Osteoblast (primary cell): ENCODE data around the gene CGNL1. TPM values are rescaled to one million over a fixed set of nuclear protein-coding genes. Genes with fewer than 3 reads are reported as not detected.

ENCODE experiments used
- DNase-seq: peaks from one replicate; pipeline ENCODE4 v3.0.0; 2011; ENCODE audit warnings: low spot score, mixed read lengths; ENCODE audit not compliant: insufficient read length; ENCODE audit errors: missing footprints
- H2AFZ ChIP-seq: 2 replicates; pipeline ENCODE4 v1.6.0; 2011; ENCODE audit warnings: mild to moderate bottlenecking, low read length
- H3K27ac ChIP-seq: 2 replicates; pipeline ENCODE4 v1.5.1; 2011; ENCODE audit warnings: mild to moderate bottlenecking, low read depth, low read length, moderate library complexity
- H3K27me3 ChIP-seq: 2 replicates; pipeline ENCODE4 v1.6.0; 2012; ENCODE audit warnings: mild to moderate bottlenecking, control low read depth, inconsistent platforms, low read length, moderate library complexity; ENCODE audit not compliant: insufficient read depth
- H3K36me3 ChIP-seq: 2 replicates; pipeline ENCODE4 v1.5.1; 2011; ENCODE audit warnings: mild to moderate bottlenecking, low read length, control low read depth, moderate library complexity; ENCODE audit not compliant: insufficient read depth
- H3K4me1 ChIP-seq: 2 replicates; pipeline ENCODE4 v1.5.1; 2011; ENCODE audit warnings: mild to moderate bottlenecking, low read length, control low read depth, moderate library complexity; ENCODE audit not compliant: insufficient read depth
- H3K4me2 ChIP-seq: 2 replicates; pipeline ENCODE4 v1.6.0; 2011; ENCODE audit warnings: mild to moderate bottlenecking, low read length; ENCODE audit not compliant: insufficient read depth
- H3K4me3 ChIP-seq: fragments of 200-600 bp; sonication (generic); 3 replicates; pipeline ENCODE4 v1.5.1; 2012; ENCODE audit warnings: mild to moderate bottlenecking, low read length, inconsistent platforms; ENCODE audit not compliant: insufficient read depth
- H3K79me2 ChIP-seq: 2 replicates; pipeline ENCODE4 v1.6.0; 2012; ENCODE audit warnings: mild to moderate bottlenecking, low read length, control low read depth, inconsistent platforms; ENCODE audit not compliant: insufficient read depth
- H3K9me3 ChIP-seq: 2 replicates; pipeline ENCODE4 v1.5.1; 2011; ENCODE audit warnings: low read depth, low read length, control low read depth
- H4K20me1 ChIP-seq: 2 replicates; pipeline ENCODE4 v1.6.0; 2012; ENCODE audit warnings: mild to moderate bottlenecking, low read length, control low read depth; ENCODE audit not compliant: insufficient read depth
- total RNA-seq: library from RNA; depleted of rRNA; stranded (reverse); fragments of >200 nt; gene quantifications from 2 replicates; pipeline ENCODE4 v1.2.3, GENCODE V29; 2012
- TF ChIP-seq, protein P1 (sequence below): IDR thresholded peaks from 2 replicates; pipeline ENCODE4 v1.5.1; 2011; ENCODE audit warnings: mild to moderate bottlenecking, low read depth, low read length, moderate library complexity; ENCODE audit errors: extremely low read depth

CGNL1 gene
- total RNA-seq, 1 donor, result 1.1 TPM

DNA sequence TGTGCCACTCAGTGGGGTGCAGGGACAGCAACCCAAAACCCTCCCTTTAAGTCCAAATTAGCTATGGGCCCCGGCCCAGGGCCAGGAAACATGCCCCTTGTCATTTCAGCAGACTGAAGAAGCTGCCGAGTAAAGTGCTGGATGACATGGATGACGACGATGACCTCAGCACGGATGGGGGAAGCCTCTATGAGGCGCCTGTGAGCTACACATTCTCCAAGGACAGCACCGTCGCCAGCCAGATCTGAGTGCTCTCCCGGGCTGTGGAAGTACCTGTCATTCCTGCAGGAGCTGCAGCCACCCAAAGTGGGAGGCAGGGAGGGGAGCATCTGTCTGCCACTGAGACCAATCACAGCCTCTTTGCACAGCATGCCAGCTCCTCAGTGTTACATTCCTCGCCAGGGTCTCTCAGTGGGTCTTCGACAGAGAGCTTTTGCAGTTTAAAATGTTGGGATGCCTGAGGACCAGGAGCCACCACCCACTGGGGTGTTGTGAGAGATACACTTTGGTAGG, 171.0 kb downstream of the CGNL1 start:
- Histone ChIP-seq H2AFZ (no peak overlapping the region), H3K79me2 (no peaks in the 10 kb centered on the region), H3K4me3 (no peak overlapping the region), H3K4me1 (peaks cover 15% of the 10 kb centered on the region), H3K27ac (no peak overlapping the region), H3K9me3 (no peaks in the 10 kb centered on the region), H4K20me1 (no peaks in the 10 kb centered on the region), H3K4me2 (no peak overlapping the region), H3K36me3 (no peaks in the 10 kb centered on the region), H3K27me3 (peaks cover 25% of the 10 kb centered on the region)
- DNase-seq, result peak; percentile 27
- TF ChIP-seq, protein P1, sequence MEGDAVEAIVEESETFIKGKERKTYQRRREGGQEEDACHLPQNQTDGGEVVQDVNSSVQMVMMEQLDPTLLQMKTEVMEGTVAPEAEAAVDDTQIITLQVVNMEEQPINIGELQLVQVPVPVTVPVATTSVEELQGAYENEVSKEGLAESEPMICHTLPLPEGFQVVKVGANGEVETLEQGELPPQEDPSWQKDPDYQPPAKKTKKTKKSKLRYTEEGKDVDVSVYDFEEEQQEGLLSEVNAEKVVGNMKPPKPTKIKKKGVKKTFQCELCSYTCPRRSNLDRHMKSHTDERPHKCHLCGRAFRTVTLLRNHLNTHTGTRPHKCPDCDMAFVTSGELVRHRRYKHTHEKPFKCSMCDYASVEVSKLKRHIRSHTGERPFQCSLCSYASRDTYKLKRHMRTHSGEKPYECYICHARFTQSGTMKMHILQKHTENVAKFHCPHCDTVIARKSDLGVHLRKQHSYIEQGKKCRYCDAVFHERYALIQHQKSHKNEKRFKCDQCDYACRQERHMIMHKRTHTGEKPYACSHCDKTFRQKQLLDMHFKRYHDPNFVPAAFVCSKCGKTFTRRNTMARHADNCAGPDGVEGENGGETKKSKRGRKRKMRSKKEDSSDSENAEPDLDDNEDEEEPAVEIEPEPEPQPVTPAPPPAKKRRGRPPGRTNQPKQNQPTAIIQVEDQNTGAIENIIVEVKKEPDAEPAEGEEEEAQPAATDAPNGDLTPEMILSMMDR, result no peak

DNA sequence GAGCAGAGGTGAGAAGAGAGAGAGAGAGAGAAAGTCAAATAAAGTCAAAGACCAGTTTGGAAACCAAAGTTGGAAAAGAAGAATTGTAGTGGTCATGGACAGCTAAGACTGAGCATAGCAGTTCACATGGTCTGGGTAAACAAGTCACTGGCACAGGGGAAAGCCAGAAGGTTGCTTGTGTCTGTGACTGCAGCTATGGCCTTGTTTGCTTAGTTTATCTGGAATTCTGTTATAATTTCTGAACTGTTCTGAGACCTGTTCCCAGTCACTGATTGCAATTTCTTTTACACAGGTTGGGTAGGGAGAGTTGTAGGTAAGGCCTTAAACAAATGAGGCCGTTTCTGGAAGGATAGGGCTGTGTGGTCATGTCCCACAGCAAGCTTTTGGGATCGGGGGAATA, 172.0 kb downstream of the CGNL1 start:
- H3K79me2 ChIP-seq, result no peaks in the 10 kb centered on the region

GRCh38 chr15:57548835-57549234, 172.5 kb downstream of the CGNL1 start:
- TF ChIP-seq, protein P1, result no peak
- H3K4me3 ChIP-seq, result no peak overlapping the region
- H2AFZ ChIP-seq, result no peak overlapping the region
- peaks cover 15% of the 10 kb centered on the region for H3K27me3 ChIP-seq
- H4K20me1 ChIP-seq, result no peaks in the 10 kb centered on the region
- no peaks in the 10 kb centered on the region for H3K9me3 ChIP-seq
- no peak overlapping the region for H3K4me2 ChIP-seq
- DNase-seq, result no peak
- peaks cover 16% of the 10 kb centered on the region for H3K4me1 ChIP-seq
- H3K36me3 ChIP-seq, result no peaks in the 10 kb centered on the region
- H3K27ac ChIP-seq, result no peak overlapping the region
- H3K79me2 ChIP-seq, result no peaks in the 10 kb centered on the region

More for the DNA sequence above, 172.0 kb downstream of the CGNL1 start:
- no peak overlapping the region for H3K4me2 ChIP-seq
- H3K27ac ChIP-seq, result no peak overlapping the region
- no peaks in the 10 kb centered on the region for H4K20me1 ChIP-seq
- H3K4me1 ChIP-seq, result peaks cover 16% of the 10 kb centered on the region
- no peaks in the 10 kb centered on the region for H3K36me3 ChIP-seq
- no peaks in the 10 kb centered on the region for H3K9me3 ChIP-seq
- H3K4me3 ChIP-seq, result no peak overlapping the region
- DNase-seq, result no peak
- TF ChIP-seq, protein P1, result no peak
- peaks cover 17% of the 10 kb centered on the region for H3K27me3 ChIP-seq
- no peak overlapping the region for H2AFZ ChIP-seq

- TF ChIP-seq, protein P1, result no peak
- Histone ChIP-seq H3K27ac (no peak overlapping the region), H3K79me2 (no peaks in the 10 kb centered on the region), H4K20me1 (no peaks in the 10 kb centered on the region), H3K36me3 (no peaks in the 10 kb centered on the region), H3K4me3 (no peak overlapping the region), H3K27me3 (peaks cover 11% of the 10 kb centered on the region), H3K9me3 (no peaks in the 10 kb centered on the region), H3K4me1 (peaks cover 16% of the 10 kb centered on the region), H2AFZ (no peak overlapping the region), H3K4me2 (no peak overlapping the region)
- DNase-seq, result no peak
Observed at GRCh38 chr15:57549935-57550334, 173.6 kb downstream of the CGNL1 start.
